Brain microvascular endothelial cell (primary cell): Measurements from ENCODE around the gene PAPOLB.

ENCODE experiments used
- DNase-seq: peaks from one replicate; pipeline ENCODE4 v3.0.0-alpha.2; 2020
- H3K27ac ChIP-seq: fragments of 250-450 bp; sonication (Bioruptor Pico); 2 replicates; pipeline ENCODE4 v1.5.1; 2020; ENCODE audit warnings: mild to moderate bottlenecking, moderate library complexity
- H3K27me3 ChIP-seq: fragments of 250-450 bp; sonication (Bioruptor Pico); replicated peaks from 2 replicates; pipeline ENCODE4 v1.5.1; 2020; ENCODE audit warnings: mild to moderate bottlenecking
- H3K36me3 ChIP-seq: fragments of 250-450 bp; sonication (Bioruptor Pico); replicated peaks from 2 replicates; pipeline ENCODE4 v1.5.1; 2020; ENCODE audit warnings: mild to moderate bottlenecking
- H3K4me3 ChIP-seq: 2 replicates; pipeline ENCODE4 v1.5.1; 2011; ENCODE audit warnings: low read depth, mild to moderate bottlenecking, control low read depth, low read length, moderate library complexity
- CTCF ChIP-seq: IDR thresholded peaks from 2 replicates; pipeline ENCODE4 v1.5.1; 2011; ENCODE audit warnings: low read depth, mild to moderate bottlenecking, moderate library complexity, low read length, control low read depth, inconsistent platforms; ENCODE audit errors: missing control alignments
- in situ Hi-C: cut with HindIII; loops from 2 replicates; pipeline ENCODE4 v1.10.0; 2017; ENCODE audit warnings: low sequenced_read_pairs, low pct_ligation_motif_present

Gene PAPOLB

GRCh38 chr7:4861673-4862072 is at the start of gene PAPOLB:
Gene PAPOLB (minus strand): TSS chr7:4862030. CDS start chr7:4861810, 220 bp downstream.
- no peaks in the 10 kb centered on the region for H3K27me3 ChIP-seq
- in situ Hi-C loops = no loop called here
- no peak within 1 kb of the TSS for H3K27ac ChIP-seq
- no peak for DNase-seq
- no peaks in the 10 kb centered on the region for H3K36me3 ChIP-seq
- TF ChIP-seq CTCF = no peak
- H3K4me3 ChIP-seq = peak within 1 kb of the TSS; percentile 49

GRCh38 chr7:4911111-4911828 is 49.4 kb upstream of the PAPOLB start:
- DNase-seq = no peak
- Histone ChIP-seq H3K27ac (no peak overlapping the region), H3K27me3 (no peaks in the 10 kb centered on the region), H3K4me3 (no peak overlapping the region), H3K36me3 (no peaks in the 10 kb centered on the region)
- in situ Hi-C loops = no loop called here
- no peak for TF ChIP-seq CTCF

GRCh38 chr7:4906682-4907081 is 44.9 kb upstream of the PAPOLB start:
- DNase-seq = no peak
- Histone ChIP-seq H3K36me3 (no peaks in the 10 kb centered on the region), H3K27ac (no peak overlapping the region), H3K4me3 (no peak overlapping the region), H3K27me3 (no peaks in the 10 kb centered on the region)
- in situ Hi-C loops = no loop called here
- TF ChIP-seq CTCF = no peak

GRCh38 chr7:4905171-4905570 is 43.3 kb upstream of the PAPOLB start:
- Histone ChIP-seq H3K27me3 (no peaks in the 10 kb centered on the region), H3K4me3 (no peak overlapping the region), H3K36me3 (no peaks in the 10 kb centered on the region), H3K27ac (no peak overlapping the region)
- in situ Hi-C loops = no loop called here
- no peak for TF ChIP-seq CTCF
- no peak for DNase-seq

- in situ Hi-C loops = no loop called here
- H3K27ac ChIP-seq = no peak overlapping the region
- TF ChIP-seq CTCF = no peak
- no peaks in the 10 kb centered on the region for H3K36me3 ChIP-seq
- no peaks in the 10 kb centered on the region for H3K27me3 ChIP-seq
- no peak overlapping the region for H3K4me3 ChIP-seq
- DNase-seq = no peak
Observed at GRCh38 chr7:4904346-4904745, 42.5 kb upstream of the PAPOLB start.

GRCh38 chr7:4895766-4896165 is 33.9 kb upstream of the PAPOLB start:
- in situ Hi-C loops = no loop called here
- no peak for DNase-seq
- Histone ChIP-seq H3K36me3 (no peaks in the 10 kb centered on the region), H3K27me3 (no peaks in the 10 kb centered on the region), H3K27ac (no peak overlapping the region), H3K4me3 (no peak overlapping the region)
- no peak for TF ChIP-seq CTCF
